Left ventricle myocardium inferior (tissue), 1 donor: ENCODE measurements around the gene ALAS1. TPM values are rescaled to one million over a fixed set of nuclear protein-coding genes. Genes with fewer than 3 reads are reported as not detected.

ENCODE experiments used
- DNase-seq: peaks from one replicate; pipeline ENCODE4 v3.0.0-alpha.2; 2020
- H3K27ac ChIP-seq: fragments of 200-600 bp; replicated peaks from 2 replicates; pipeline ENCODE4 v1.8.0; 2021
- H3K27me3 ChIP-seq: fragments of 200-600 bp; 2 replicates; pipeline ENCODE4 v1.8.0; 2021; ENCODE audit warnings: low read depth
- H3K36me3 ChIP-seq: fragments of 200-600 bp; 2 replicates; pipeline ENCODE4 v1.8.0; 2021
- H3K4me1 ChIP-seq: fragments of 200-600 bp; 2 replicates; pipeline ENCODE4 v1.8.0; 2021
- H3K4me3 ChIP-seq: fragments of 200-600 bp; 2 replicates; pipeline ENCODE4 v1.8.0; 2021; ENCODE audit warnings: mild to moderate bottlenecking, moderate library complexity
- H3K9me3 ChIP-seq: fragments of 200-600 bp; replicated peaks from 2 replicates; pipeline ENCODE4 v1.8.0; 2021
- intact Hi-C: fragments of 100-400 bp; cut with micrococcal nuclease; formaldehyde crosslinking; loops from one replicate; pipeline ENCODE4 v1.11.0; 2022
- total RNA-seq: library from RNA; stranded (reverse); fragmentation: NEBNext Ultra II Directional; extraction: Animal tissue kit (Norgen Biotek cat#: 25700); gene quantifications from one replicate; pipeline ENCODE4 v1.2.1, GENCODE V29; 2021
- TF ChIP-seq, protein P1 (sequence below): fragments of 200-600 bp; IDR thresholded peaks from 2 replicates; pipeline ENCODE4 v1.8.0; 2021; ENCODE audit warnings: antibody characterized with exemption, mild to moderate bottlenecking, borderline replicate concordance
- donor health status: DM: no; HTN: yes; CAD: no; lungs with severe emphysema.

Gene ALAS1
- total RNA-seq, 1 donor from 2014 or later: 180 TPM

- peaks cover 59% of the 10 kb centered on the region for H3K4me1 ChIP-seq
- H3K27me3 ChIP-seq: no peaks in the 10 kb centered on the region
- no peak for DNase-seq
- H3K36me3 ChIP-seq: no peaks in the 10 kb centered on the region
- intact Hi-C loops: no loop called here
- no peak overlapping the region for H3K27ac ChIP-seq
- TF ChIP-seq, protein P1, sequence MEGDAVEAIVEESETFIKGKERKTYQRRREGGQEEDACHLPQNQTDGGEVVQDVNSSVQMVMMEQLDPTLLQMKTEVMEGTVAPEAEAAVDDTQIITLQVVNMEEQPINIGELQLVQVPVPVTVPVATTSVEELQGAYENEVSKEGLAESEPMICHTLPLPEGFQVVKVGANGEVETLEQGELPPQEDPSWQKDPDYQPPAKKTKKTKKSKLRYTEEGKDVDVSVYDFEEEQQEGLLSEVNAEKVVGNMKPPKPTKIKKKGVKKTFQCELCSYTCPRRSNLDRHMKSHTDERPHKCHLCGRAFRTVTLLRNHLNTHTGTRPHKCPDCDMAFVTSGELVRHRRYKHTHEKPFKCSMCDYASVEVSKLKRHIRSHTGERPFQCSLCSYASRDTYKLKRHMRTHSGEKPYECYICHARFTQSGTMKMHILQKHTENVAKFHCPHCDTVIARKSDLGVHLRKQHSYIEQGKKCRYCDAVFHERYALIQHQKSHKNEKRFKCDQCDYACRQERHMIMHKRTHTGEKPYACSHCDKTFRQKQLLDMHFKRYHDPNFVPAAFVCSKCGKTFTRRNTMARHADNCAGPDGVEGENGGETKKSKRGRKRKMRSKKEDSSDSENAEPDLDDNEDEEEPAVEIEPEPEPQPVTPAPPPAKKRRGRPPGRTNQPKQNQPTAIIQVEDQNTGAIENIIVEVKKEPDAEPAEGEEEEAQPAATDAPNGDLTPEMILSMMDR: no peak
- no peak overlapping the region for H3K4me3 ChIP-seq
- H3K9me3 ChIP-seq: no peaks in the 10 kb centered on the region
These were observed 12.1 kb upstream of the ALAS1 start for GRCh38 chr3:52185837-52186236.

DNA sequence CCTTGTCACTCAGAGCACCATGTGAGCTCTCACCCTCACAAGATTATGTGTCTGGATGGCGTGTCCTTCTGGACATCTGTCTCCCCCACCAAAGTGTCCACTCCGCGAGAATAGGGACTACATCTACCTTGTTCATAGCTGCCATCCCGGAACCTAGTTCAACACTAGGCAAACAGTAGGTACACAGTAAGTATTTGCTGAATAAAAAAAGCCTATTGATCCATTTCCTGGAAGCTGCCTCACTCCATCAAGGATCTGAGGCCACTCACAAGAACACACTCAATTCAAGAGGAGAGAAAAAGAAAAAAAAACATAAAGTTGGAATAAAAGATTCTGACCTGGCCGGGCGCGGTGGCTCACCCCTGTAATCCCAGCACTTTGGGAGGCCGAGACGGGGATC is 11.2 kb upstream of the ALAS1 start:
- H3K9me3 ChIP-seq: no peaks in the 10 kb centered on the region
- DNase-seq: no peak
- intact Hi-C loops: no loop called here
- H3K27ac ChIP-seq: no peak overlapping the region
- H3K27me3 ChIP-seq: no peaks in the 10 kb centered on the region
- no peaks in the 10 kb centered on the region for H3K36me3 ChIP-seq
- TF ChIP-seq, protein P1: no peak
- H3K4me1 ChIP-seq: peaks cover 53% of the 10 kb centered on the region
- no peak overlapping the region for H3K4me3 ChIP-seq

DNA sequence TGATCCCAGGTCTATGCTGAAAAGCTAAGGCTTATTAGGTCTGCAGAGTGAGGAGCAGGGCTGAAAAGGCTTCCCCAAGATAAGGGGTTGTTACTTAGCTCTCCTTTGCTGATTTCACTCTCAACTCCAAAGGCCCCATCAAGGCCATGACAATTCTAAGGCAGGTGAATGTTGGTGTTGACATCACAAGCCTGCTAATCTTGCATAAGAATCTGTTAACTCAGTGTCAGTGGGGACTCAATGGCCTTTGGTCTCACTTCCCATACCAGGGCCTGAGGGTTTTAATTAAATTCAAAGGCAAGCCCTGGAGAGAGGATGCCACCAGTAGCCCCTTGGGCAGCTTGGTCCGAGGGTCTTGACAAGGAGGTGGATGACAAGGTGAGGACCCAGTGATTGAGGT is 9.4 kb upstream of the ALAS1 start:
- H3K4me3 ChIP-seq: no peak overlapping the region
- intact Hi-C loops: no loop called here
- TF ChIP-seq, protein P1: no peak
- H3K9me3 ChIP-seq: no peaks in the 10 kb centered on the region
- no peak overlapping the region for H3K27ac ChIP-seq
- H3K27me3 ChIP-seq: no peaks in the 10 kb centered on the region
- no peak for DNase-seq
- peaks cover 39% of the 10 kb centered on the region for H3K4me1 ChIP-seq
- H3K36me3 ChIP-seq: no peaks in the 10 kb centered on the region

GRCh38 chr3:52190294-52191074 is 7.5 kb upstream of the ALAS1 start:
- TF ChIP-seq, protein P1: no peak
- Histone ChIP-seq H3K4me1 (peaks cover 34% of the 10 kb centered on the region), H3K4me3 (no peak overlapping the region), H3K27me3 (no peaks in the 10 kb centered on the region), H3K9me3 (no peaks in the 10 kb centered on the region), H3K27ac (peak overlapping the region; percentile 32), H3K36me3 (no peaks in the 10 kb centered on the region)
- DNase-seq: peak; percentile 34
- intact Hi-C loops: no loop called here

GRCh38 chr3:52191663-52192062 is 6.3 kb upstream of the ALAS1 start:
- Histone ChIP-seq H3K9me3 (no peaks in the 10 kb centered on the region), H3K4me3 (no peak overlapping the region), H3K36me3 (no peaks in the 10 kb centered on the region), H3K27me3 (no peaks in the 10 kb centered on the region), H3K4me1 (peaks cover 46% of the 10 kb centered on the region), H3K27ac (no peak overlapping the region)
- TF ChIP-seq, protein P1: no peak
- intact Hi-C loops: no loop called here
- no peak for DNase-seq
